Cardiac fibroblast (primary cell): ENCODE data around the gene MYF6.

Source experiments
- DNase-seq, 2 donors: peaks; one replicate each; pipeline versions ENCODE4 v3.0.0 to v3.0.0-alpha.2; 2010; ENCODE audit warnings: low read depth in 2 of 2
- H3K4me3 ChIP-seq, 2 donors: replicated peaks in 1 of 2; 1 replicate in 1 of 2; 2 replicates in 1 of 2; pipeline ENCODE4 v1.5.1; 2011; ENCODE audit warnings: low read depth in 2 of 2, low read length in 2 of 2, mild to moderate bottlenecking in 2 of 2, moderate library complexity in 1 of 2
- TF ChIP-seq, protein P1 (sequence below): IDR thresholded peaks from one replicate; pipeline ENCODE4 v1.5.1; 2011; ENCODE audit warnings: low read depth, mild to moderate bottlenecking, low read length, inconsistent platforms

MYF6 gene

DNA sequence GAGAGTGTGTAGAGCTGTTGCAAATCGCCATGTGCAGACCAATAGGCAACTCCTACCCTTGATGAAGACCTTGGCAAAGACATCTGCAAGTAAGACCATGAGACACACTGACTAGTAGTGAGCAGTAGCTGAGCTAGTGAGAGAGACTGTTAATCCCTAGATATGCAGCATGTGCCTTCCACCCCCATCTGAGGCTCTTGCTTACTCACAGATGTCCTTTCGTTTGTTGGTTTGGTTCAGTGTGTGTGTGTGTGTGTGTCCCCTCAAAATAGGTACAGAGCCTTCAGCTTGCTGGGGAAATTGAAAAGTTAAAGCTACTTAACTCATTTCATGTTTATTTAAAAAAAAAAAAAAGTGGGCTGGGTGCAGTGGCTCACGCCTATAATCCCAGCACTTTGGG is 46.8 kb downstream of the MYF6 start:
- no peak overlapping the region for H3K4me3 ChIP-seq
- TF ChIP-seq, protein P1, sequence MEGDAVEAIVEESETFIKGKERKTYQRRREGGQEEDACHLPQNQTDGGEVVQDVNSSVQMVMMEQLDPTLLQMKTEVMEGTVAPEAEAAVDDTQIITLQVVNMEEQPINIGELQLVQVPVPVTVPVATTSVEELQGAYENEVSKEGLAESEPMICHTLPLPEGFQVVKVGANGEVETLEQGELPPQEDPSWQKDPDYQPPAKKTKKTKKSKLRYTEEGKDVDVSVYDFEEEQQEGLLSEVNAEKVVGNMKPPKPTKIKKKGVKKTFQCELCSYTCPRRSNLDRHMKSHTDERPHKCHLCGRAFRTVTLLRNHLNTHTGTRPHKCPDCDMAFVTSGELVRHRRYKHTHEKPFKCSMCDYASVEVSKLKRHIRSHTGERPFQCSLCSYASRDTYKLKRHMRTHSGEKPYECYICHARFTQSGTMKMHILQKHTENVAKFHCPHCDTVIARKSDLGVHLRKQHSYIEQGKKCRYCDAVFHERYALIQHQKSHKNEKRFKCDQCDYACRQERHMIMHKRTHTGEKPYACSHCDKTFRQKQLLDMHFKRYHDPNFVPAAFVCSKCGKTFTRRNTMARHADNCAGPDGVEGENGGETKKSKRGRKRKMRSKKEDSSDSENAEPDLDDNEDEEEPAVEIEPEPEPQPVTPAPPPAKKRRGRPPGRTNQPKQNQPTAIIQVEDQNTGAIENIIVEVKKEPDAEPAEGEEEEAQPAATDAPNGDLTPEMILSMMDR, result no peak
- DNase-seq, result no peak

DNA sequence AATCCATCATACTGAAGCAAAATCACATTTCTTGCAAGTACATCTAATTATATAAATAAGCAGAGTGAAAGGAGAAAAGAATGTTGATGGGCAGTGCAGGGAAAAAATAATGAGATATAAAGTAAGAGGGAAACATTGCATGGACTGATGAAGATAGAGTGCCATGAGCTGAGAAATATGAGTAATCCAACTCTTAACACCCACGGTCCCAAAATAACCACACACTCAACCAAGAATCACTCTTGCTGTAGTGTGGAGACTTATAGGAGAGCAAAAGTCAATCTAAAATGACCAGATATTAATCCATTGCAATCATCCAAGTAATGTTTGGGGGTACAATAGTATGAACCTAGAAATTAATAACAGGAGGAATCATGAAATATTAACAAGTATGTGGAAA is 49.4 kb downstream of the MYF6 start:
- H3K4me3 ChIP-seq, result no peak overlapping the region
- TF ChIP-seq, protein P1, result no peak
- DNase-seq, result peak; percentile 7 to 39
